ENCODE measurements around the gene STXBP1.

DNA sequence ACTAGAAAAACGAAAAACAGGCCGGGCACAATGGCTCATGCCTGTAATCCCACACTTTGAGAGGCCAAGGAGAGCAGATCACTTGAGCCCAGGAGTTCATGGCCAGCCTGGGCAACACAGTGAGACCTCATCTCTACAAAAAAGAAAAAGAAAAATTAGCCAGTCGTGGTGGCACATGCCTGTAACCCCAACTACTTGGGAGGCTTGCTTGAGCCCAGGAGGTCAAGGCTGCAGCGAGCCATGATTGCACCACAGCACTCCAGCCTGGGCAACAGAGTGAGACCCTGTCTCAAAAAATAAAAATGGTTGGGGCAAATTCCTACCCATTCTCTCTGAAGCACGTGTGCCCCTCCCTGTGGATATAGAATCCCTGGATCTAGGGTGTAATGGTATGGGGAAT, 86.3 kb downstream of the STXBP1 start:
- TF ChIP-seq, protein P1, sequence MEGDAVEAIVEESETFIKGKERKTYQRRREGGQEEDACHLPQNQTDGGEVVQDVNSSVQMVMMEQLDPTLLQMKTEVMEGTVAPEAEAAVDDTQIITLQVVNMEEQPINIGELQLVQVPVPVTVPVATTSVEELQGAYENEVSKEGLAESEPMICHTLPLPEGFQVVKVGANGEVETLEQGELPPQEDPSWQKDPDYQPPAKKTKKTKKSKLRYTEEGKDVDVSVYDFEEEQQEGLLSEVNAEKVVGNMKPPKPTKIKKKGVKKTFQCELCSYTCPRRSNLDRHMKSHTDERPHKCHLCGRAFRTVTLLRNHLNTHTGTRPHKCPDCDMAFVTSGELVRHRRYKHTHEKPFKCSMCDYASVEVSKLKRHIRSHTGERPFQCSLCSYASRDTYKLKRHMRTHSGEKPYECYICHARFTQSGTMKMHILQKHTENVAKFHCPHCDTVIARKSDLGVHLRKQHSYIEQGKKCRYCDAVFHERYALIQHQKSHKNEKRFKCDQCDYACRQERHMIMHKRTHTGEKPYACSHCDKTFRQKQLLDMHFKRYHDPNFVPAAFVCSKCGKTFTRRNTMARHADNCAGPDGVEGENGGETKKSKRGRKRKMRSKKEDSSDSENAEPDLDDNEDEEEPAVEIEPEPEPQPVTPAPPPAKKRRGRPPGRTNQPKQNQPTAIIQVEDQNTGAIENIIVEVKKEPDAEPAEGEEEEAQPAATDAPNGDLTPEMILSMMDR (IDR thresholded peaks at IDR 0.05) = no peak
- no peak for TF ChIP-seq POLR2A (IDR thresholded peaks at IDR 0.05)

Data from right lobe of liver (tissue), 4 donors.